ENCODE data around the gene SSBP3.

Gene SSBP3

GRCh38 chr1:54311506-54311905, 94.7 kb downstream of the SSBP3 start:
- H3K27me3 ChIP-seq (ENCODE audit: control insufficient read depth, insufficient read depth, low read length): no peaks in the 10 kb centered on the region
- H3K4me3 ChIP-seq (ENCODE audit: low read length): no peak overlapping the region
- H3K36me3 ChIP-seq (ENCODE audit: control insufficient read depth, insufficient read depth, low read length): no peaks in the 10 kb centered on the region
- H3K4me1 ChIP-seq (ENCODE audit: control insufficient read depth, insufficient read depth, low read length): peaks cover 12% of the 10 kb centered on the region
- no peak overlapping the region for H3K27ac ChIP-seq (ENCODE audit: low read depth, low read length)
- H3K9ac ChIP-seq (ENCODE audit: low read length): no peak overlapping the region

- Histone ChIP-seq H3K4me3 (ENCODE audit: low read length) (no peak overlapping the region), H3K36me3 (ENCODE audit: control insufficient read depth, insufficient read depth, low read length) (no peaks in the 10 kb centered on the region), H3K27ac (ENCODE audit: low read depth, low read length) (no peak overlapping the region), H3K4me1 (ENCODE audit: control insufficient read depth, insufficient read depth, low read length) (peaks cover 12% of the 10 kb centered on the region), H3K9ac (ENCODE audit: low read length) (no peak overlapping the region), H3K27me3 (ENCODE audit: control insufficient read depth, insufficient read depth, low read length) (no peaks in the 10 kb centered on the region)
These were observed 95.5 kb downstream of the SSBP3 start for GRCh38 chr1:54310439-54311328.

- H3K9ac ChIP-seq (ENCODE audit: low read length): no peak overlapping the region
- no peaks in the 10 kb centered on the region for H3K27me3 ChIP-seq (ENCODE audit: control insufficient read depth, insufficient read depth, low read length)
- H3K36me3 ChIP-seq (ENCODE audit: control insufficient read depth, insufficient read depth, low read length): no peaks in the 10 kb centered on the region
- H3K4me3 ChIP-seq (ENCODE audit: low read length): no peak overlapping the region
- H3K4me1 ChIP-seq (ENCODE audit: control insufficient read depth, insufficient read depth, low read length): peaks cover 8% of the 10 kb centered on the region
- H3K27ac ChIP-seq (ENCODE audit: low read depth, low read length): no peak overlapping the region
These were observed 96.4 kb downstream of the SSBP3 start for GRCh38 chr1:54309631-54310366.

GRCh38 chr1:54307305-54307704, 98.9 kb downstream of the SSBP3 start:
- no peak overlapping the region for H3K4me3 ChIP-seq (ENCODE audit: low read length)
- H3K36me3 ChIP-seq (ENCODE audit: control insufficient read depth, insufficient read depth, low read length): no peaks in the 10 kb centered on the region
- no peak overlapping the region for H3K9ac ChIP-seq (ENCODE audit: low read length)
- H3K27me3 ChIP-seq (ENCODE audit: control insufficient read depth, insufficient read depth, low read length): no peaks in the 10 kb centered on the region
- H3K4me1 ChIP-seq (ENCODE audit: control insufficient read depth, insufficient read depth, low read length): peaks cover 8% of the 10 kb centered on the region
- no peak overlapping the region for H3K27ac ChIP-seq (ENCODE audit: low read depth, low read length)

GRCh38 chr1:54305906-54306514, 100.2 kb downstream of the SSBP3 start:
- Histone ChIP-seq H3K9ac (ENCODE audit: low read length) (no peak overlapping the region), H3K4me1 (ENCODE audit: control insufficient read depth, insufficient read depth, low read length) (peaks cover 8% of the 10 kb centered on the region), H3K27ac (ENCODE audit: low read depth, low read length) (no peak overlapping the region)

GRCh38 chr1:54304518-54304917, 101.7 kb downstream of the SSBP3 start:
- Histone ChIP-seq H3K9ac (ENCODE audit: low read length) (no peak overlapping the region), H3K36me3 (ENCODE audit: control insufficient read depth, insufficient read depth, low read length) (no peaks in the 10 kb centered on the region), H3K4me1 (ENCODE audit: control insufficient read depth, insufficient read depth, low read length) (peaks cover 9% of the 10 kb centered on the region), H3K4me3 (ENCODE audit: low read length) (no peak overlapping the region), H3K27ac (ENCODE audit: low read depth, low read length) (no peak overlapping the region), H3K27me3 (ENCODE audit: control insufficient read depth, insufficient read depth, low read length) (no peaks in the 10 kb centered on the region)

More at GRCh38 chr1:54305906-54306514, 100.2 kb downstream of the SSBP3 start:
- Histone ChIP-seq H3K27me3 (ENCODE audit: control insufficient read depth, insufficient read depth, low read length) (no peaks in the 10 kb centered on the region), H3K36me3 (ENCODE audit: control insufficient read depth, insufficient read depth, low read length) (no peaks in the 10 kb centered on the region), H3K4me3 (ENCODE audit: low read length) (no peak overlapping the region)

- Histone ChIP-seq H3K36me3 (ENCODE audit: control insufficient read depth, insufficient read depth, low read length) (no peaks in the 10 kb centered on the region), H3K27me3 (ENCODE audit: control insufficient read depth, insufficient read depth, low read length) (no peaks in the 10 kb centered on the region), H3K4me3 (ENCODE audit: low read length) (no peak overlapping the region), H3K27ac (ENCODE audit: low read depth, low read length) (no peak overlapping the region), H3K4me1 (ENCODE audit: control insufficient read depth, insufficient read depth, low read length) (peaks cover 22% of the 10 kb centered on the region), H3K9ac (ENCODE audit: low read length) (no peak overlapping the region)
These were observed 103.0 kb downstream of the SSBP3 start for GRCh38 chr1:54302951-54303843.

GRCh38 chr1:54302549-54302948, 103.6 kb downstream of the SSBP3 start:
- Histone ChIP-seq H3K27me3 (ENCODE audit: control insufficient read depth, insufficient read depth, low read length) (no peaks in the 10 kb centered on the region), H3K36me3 (ENCODE audit: control insufficient read depth, insufficient read depth, low read length) (no peaks in the 10 kb centered on the region), H3K9ac (ENCODE audit: low read length) (no peak overlapping the region), H3K4me3 (ENCODE audit: low read length) (no peak overlapping the region), H3K4me1 (ENCODE audit: control insufficient read depth, insufficient read depth, low read length) (peaks cover 28% of the 10 kb centered on the region), H3K27ac (ENCODE audit: low read depth, low read length) (no peak overlapping the region)

- Histone ChIP-seq H3K4me3 (ENCODE audit: low read length) (no peak overlapping the region), H3K9ac (ENCODE audit: low read length) (no peak overlapping the region), H3K4me1 (ENCODE audit: control insufficient read depth, insufficient read depth, low read length) (peaks cover 29% of the 10 kb centered on the region), H3K36me3 (ENCODE audit: control insufficient read depth, insufficient read depth, low read length) (no peaks in the 10 kb centered on the region), H3K27me3 (ENCODE audit: control insufficient read depth, insufficient read depth, low read length) (no peaks in the 10 kb centered on the region), H3K27ac (ENCODE audit: low read depth, low read length) (no peak overlapping the region)
These were observed 104.7 kb downstream of the SSBP3 start for GRCh38 chr1:54301497-54301896.

GRCh38 chr1:54300401-54300800, 105.8 kb downstream of the SSBP3 start:
- Histone ChIP-seq H3K9ac (ENCODE audit: low read length) (no peak overlapping the region), H3K4me1 (ENCODE audit: control insufficient read depth, insufficient read depth, low read length) (peaks cover 33% of the 10 kb centered on the region)

GRCh38 chr1:54299037-54299436, 107.2 kb downstream of the SSBP3 start:
- Histone ChIP-seq H3K27me3 (ENCODE audit: control insufficient read depth, insufficient read depth, low read length) (no peaks in the 10 kb centered on the region), H3K4me1 (ENCODE audit: control insufficient read depth, insufficient read depth, low read length) (peaks cover 39% of the 10 kb centered on the region), H3K9ac (ENCODE audit: low read length) (no peak overlapping the region), H3K27ac (ENCODE audit: low read depth, low read length) (peak overlapping the region; percentile 68), H3K36me3 (ENCODE audit: control insufficient read depth, insufficient read depth, low read length) (no peaks in the 10 kb centered on the region), H3K4me3 (ENCODE audit: low read length) (peak overlapping the region; percentile 26)

More at GRCh38 chr1:54300401-54300800, 105.8 kb downstream of the SSBP3 start:
- Histone ChIP-seq H3K4me3 (ENCODE audit: low read length) (no peak overlapping the region), H3K27me3 (ENCODE audit: control insufficient read depth, insufficient read depth, low read length) (no peaks in the 10 kb centered on the region), H3K36me3 (ENCODE audit: control insufficient read depth, insufficient read depth, low read length) (no peaks in the 10 kb centered on the region), H3K27ac (ENCODE audit: low read depth, low read length) (no peak overlapping the region)
